GM12873 (cell line): ENCODE results near the gene PLEKHG2.

Experiments
- TF ChIP-seq, protein P1 (sequence below): IDR thresholded peaks from 2 replicates; pipeline ENCODE4 v1.5.1; 2012; ENCODE audit warnings: low read depth, mild to moderate bottlenecking, moderate library complexity, low read length, control low read depth; ENCODE audit not compliant: insufficient read depth; ENCODE audit errors: missing control alignments

The PLEKHG2 gene

GRCh38 chr19:39372047-39372802, 40.2 kb upstream of the PLEKHG2 start:
- TF ChIP-seq, protein P1, sequence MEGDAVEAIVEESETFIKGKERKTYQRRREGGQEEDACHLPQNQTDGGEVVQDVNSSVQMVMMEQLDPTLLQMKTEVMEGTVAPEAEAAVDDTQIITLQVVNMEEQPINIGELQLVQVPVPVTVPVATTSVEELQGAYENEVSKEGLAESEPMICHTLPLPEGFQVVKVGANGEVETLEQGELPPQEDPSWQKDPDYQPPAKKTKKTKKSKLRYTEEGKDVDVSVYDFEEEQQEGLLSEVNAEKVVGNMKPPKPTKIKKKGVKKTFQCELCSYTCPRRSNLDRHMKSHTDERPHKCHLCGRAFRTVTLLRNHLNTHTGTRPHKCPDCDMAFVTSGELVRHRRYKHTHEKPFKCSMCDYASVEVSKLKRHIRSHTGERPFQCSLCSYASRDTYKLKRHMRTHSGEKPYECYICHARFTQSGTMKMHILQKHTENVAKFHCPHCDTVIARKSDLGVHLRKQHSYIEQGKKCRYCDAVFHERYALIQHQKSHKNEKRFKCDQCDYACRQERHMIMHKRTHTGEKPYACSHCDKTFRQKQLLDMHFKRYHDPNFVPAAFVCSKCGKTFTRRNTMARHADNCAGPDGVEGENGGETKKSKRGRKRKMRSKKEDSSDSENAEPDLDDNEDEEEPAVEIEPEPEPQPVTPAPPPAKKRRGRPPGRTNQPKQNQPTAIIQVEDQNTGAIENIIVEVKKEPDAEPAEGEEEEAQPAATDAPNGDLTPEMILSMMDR = no peak

DNA sequence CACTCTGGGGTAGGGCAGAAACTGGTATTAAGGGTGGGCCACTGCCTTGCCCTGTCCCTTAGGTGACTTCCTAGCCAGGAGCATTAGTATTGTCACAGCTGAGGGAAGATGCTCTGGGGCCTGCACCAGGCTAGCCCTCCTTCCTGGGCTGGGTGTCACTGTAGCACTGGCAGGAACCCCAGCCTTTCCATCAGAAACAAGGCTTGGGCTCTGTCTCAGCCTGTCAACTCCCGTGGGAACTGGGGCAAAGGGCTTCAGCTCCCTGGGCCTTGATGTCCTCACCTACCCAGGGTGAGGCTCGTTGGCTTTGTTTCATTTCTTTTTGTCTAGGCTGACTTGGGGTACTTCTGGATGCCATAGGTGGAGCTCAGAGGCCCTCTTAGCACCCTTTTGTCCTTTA, 39.5 kb upstream of the PLEKHG2 start:
- TF ChIP-seq, protein P1 = no peak

DNA sequence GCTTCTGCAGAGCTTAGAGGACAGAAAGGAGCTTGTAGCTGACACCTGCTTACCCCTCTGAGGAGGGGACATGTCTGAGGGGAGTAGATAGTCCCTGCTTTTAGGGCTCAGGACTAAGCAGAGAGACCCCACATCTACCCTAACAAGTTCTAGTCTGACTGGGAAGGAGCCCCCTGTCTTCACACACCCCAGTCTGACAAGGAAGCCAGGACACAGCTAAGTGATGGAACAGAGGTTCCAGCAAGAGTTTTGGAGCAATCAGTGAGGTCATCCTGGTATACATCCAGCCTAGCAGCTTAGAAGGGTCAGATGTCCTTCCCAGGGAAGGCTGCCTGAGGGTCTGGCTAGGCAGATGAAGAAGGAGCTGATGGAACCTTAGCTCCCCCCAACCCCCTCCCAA, 36.5 kb upstream of the PLEKHG2 start:
- TF ChIP-seq, protein P1 = no peak

DNA sequence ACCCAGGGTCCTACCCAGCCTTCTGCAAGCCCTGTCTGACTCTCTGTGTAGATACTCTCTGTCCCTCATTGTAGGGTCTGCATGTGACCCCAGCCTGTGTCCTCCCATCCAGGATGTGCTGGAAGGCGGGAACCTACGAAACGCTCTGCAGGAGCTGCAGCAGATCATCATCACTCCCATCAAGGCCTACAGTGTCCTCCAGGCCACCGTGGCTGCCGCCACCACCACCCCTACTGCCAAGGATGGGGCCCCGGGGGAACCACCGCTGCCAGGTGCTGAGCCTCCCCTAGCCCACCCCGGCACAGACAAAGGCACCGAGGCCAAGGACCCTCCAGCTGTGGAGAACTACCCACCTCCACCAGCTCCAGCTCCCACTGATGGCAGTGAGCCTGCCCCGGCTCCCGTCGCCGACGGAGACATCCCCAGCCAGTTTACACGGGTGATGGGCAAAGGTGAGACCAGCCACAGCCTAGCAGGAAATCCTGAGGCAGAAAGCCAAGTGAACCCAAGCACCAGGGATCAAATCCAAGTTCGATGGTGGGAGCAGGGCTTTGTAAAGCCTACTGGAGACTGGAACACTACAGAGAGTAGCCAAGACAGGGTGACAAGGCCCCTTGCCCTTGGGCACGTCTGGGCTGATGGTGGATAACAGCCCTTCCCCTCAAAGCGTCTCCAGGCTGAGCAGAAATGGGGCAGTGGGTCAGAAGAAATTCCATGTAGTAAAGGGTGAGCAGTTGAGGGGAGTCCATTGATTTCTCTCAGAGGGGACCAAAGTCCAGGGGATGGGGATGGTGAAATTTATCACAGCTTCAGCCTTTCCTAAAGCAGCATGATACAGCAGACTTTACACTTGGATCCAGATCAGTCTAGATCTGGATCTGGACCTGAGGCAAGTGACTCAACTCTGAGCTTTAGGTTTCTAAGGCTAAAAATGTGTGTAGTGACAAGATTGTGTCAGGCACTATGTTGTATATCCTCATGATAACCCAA, 34.8 kb upstream of the PLEKHG2 start:
- TF ChIP-seq, protein P1 = no peak

DNA sequence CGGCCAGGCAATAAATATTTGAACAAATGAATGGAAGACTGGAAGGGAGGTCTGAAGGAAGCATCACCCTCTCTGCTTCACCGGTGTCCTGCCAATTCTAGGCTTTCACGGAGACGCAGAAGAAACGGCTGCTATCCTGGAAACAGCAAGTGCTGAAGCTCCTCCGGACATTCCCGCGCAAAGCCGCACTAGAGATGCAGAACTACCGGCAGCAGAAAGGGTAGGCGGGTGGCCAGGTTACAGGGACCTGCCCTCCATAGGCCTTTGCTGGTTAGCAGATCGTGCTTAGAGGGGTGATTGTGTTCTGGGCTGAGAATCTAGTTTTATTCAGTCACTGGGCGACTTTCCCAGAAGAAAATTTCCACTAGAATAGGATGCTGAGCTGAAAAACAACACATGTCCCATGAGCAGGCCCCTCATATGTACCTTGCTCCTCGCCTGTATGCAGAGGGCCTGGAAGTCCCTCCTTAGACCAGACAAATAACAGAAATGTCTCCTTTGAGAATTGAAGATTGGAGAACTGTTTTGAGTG, 32.5 kb upstream of the PLEKHG2 start:
- TF ChIP-seq, protein P1 = no peak

DNA sequence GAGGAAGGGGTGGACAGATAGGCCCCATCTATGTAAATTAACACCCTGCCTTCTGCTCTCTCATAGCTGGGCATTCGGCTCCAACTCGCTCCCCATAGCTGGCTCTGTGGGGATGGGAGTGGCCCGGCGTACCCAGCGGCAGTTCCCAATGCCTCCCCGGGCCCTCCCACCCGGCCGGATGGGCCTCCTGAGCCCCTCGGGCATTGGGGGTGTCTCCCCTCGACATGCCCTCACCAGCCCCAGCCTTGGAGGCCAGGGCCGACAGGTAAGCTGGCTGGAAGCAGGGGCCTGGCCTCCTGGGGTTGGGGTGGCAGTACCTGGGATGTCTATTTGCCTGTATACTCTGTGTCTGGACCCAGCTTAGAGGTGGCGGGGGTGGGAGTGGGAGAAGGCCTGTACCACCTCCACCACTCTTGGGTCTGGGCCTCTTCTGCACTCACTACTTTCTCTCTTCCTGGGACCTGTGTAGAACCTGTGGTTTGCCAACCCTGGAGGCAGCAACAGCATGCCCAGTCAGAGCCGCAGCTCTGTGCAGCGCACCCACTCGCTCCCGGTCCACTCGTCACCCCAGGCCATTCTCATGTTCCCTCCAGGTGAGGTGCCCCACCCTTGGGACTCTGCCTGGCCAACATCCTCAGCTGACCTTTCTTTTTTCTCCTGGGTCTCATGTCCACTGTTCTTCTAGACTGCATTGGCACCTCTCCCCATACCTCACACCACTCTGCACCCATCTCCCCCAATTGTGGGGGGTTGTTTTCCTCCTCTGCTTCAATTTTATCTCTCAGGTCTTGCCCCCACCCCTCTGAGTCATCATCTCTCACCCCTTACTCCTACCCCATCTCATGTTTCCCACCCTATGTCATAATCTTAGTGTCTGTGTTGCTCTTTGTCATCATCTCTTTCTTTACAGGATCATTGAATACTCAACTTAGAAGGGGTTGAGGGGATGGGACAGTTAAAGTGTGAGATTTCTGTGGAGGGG, 31.7 kb upstream of the PLEKHG2 start:
- TF ChIP-seq, protein P1 = no peak
